22Rv1 (cell line): ENCODE measurements around the gene NCKIPSD.

Source experiments
- CTCF ChIP-seq: fragments of 450-650 bp; IDR thresholded peaks from 2 replicates; pipeline ENCODE4 v1.5.1; 2017; ENCODE audit warnings: mild to moderate bottlenecking
- ZFX ChIP-seq: fragments of 450-650 bp; IDR thresholded peaks from 2 replicates; pipeline ENCODE4 v1.6.1; 2017; ENCODE audit warnings: antibody characterized with exemption, borderline replicate concordance

DNA sequence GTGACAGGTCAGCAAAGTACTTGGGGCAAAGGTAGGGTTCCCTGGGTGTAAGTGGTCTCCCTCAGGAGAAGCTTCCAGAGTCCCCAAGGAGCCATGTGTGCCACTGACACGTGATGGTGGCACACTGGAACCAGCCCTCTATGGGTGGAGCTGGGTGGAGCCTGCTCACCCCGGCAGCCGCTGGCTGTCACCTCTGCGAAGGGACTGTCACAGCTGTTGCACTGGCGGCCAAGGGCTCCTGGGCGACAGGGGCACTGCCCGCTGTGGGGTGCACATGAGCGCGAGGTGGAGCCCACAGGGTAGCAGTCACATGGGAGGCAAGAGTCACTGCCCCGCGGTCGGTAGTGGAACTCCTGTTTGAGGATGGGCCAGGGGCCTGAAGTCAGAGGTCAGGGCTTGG is 35.0 kb downstream of the NCKIPSD start:
- TF ChIP-seq CTCF, result no peak
- TF ChIP-seq ZFX, result no peak
